Medulla oblongata (tissue), 1 donor: ENCODE results near the gene F8A2.
"Not testable (repeated sequence)": the region's sequence is repeated elsewhere in the genome, so short reads cannot be mapped to it uniquely, and the experiment has no call there.

Experiments used
- DNase-seq: peaks from one replicate; pipeline ENCODE4 v3.0.0-alpha.2; 2015; ENCODE audit errors: extremely low spot score

F8A2 gene

GRCh38 chrX:155381843-155382528, at the start of gene F8A2:
Gene F8A2 (plus strand): TSS chrX:155382095. CDS start chrX:155382115, 20 bp downstream.
- DNase-seq = not testable (repeated sequence)

GRCh38 chrX:155333544-155334100, 48.3 kb upstream of the F8A2 start:
- peak; percentile 2 for DNase-seq

- peak; percentile 21 for DNase-seq
These were observed 47.2 kb upstream of the F8A2 start, which contains the start of gene CLIC2 for GRCh38 chrX:155334486-155335336. Gene CLIC2 (minus strand): TSS chrX:155334614. CDS start chrX:155334427, 187 bp downstream.

- not testable (repeated sequence) for DNase-seq
These were observed 46.6 kb upstream of the F8A2 start for GRCh38 chrX:155335337-155335712.

- DNase-seq = not testable (repeated sequence)
These were observed 36.2 kb upstream of the F8A2 start for GRCh38 chrX:155345689-155346088.

GRCh38 chrX:155349448-155349847, 32.4 kb upstream of the F8A2 start:
- DNase-seq = not testable (repeated sequence)

- DNase-seq = not testable (repeated sequence)
These were observed 18.2 kb upstream of the F8A2 start for GRCh38 chrX:155363712-155364111.

GRCh38 chrX:155373777-155374458, 8.0 kb upstream of the F8A2 start:
- DNase-seq = not testable (repeated sequence)

- DNase-seq = not testable (repeated sequence)
These were observed 2.1 kb upstream of the F8A2 start for GRCh38 chrX:155379802-155380201.

- DNase-seq = not testable (repeated sequence)
These were observed 653 bp downstream of the F8A2 start for GRCh38 chrX:155382529-155382967.

GRCh38 chrX:155389634-155390033, 7.7 kb downstream of the F8A2 start:
- DNase-seq = no peak

- DNase-seq = not testable (repeated sequence)
These were observed 12.9 kb downstream of the F8A2 start for GRCh38 chrX:155394747-155395276.

- DNase-seq = no peak
These were observed 24.5 kb downstream of the F8A2 start for GRCh38 chrX:155406429-155406828.

GRCh38 chrX:155417769-155418168, 35.9 kb downstream of the F8A2 start:
- DNase-seq = no peak
